ENCODE data around the gene AP3D1. TPM values are rescaled to one million over a fixed set of nuclear protein-coding genes. Genes with fewer than 3 reads are reported as not detected.
A peak's percentile ranks its signal among the peaks of the same experiment; 100 is the strongest.
"Not testable (repeated sequence)": the region's sequence is repeated elsewhere in the genome, so short reads cannot be mapped to it uniquely, and the experiment has no call there.

Gene AP3D1
- total and polyA plus RNA-seq, 9 donors = 36.7 to 102 (median 70.2) TPM

DNA sequence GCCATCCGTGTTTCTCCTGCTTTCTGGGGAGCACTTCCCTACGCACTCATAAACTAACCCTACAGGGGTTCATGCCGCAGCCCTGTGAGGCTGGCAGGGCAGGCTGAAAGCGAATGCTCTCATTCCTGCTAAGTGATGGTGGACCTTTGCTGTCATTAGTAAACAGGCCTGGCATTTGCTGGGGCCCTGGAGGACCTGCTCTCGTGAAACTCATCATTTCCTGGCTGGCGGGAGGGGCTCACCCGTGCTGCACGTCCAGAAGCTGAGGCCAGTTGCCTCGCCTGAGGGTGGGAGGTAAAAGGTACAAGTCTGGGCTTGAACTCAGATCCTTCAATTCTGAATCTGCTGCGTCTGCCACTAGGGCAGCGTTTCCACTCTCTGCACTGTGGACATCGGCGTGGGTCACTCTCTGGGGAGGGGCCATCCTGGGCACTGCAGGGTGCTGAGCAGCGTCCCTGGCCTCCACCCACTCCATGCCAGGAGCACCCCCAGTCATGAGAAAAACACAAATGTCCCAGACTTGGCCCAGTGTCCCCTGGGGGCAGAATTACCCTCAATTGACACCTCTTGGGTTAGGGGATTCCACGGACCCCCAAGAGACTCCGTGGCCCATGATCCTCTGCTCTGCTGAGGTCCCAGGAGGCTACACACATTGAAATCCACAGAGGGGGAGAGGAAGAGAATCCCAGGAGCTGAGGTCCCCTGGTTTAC is 62.2 kb downstream of the AP3D1 start:
- TF ChIP-seq CTCF (IDR thresholded peaks at IDR 0.05) (no peak), POLR2A (IDR thresholded peaks at IDR 0.05) (no peak), EP300 (IDR thresholded peaks at IDR 0.05) (no peak)
- H3K9me3 ChIP-seq = no peaks in the 10 kb centered on the region
- H3K27me3 ChIP-seq = no peaks in the 10 kb centered on the region
- H3K4me3 ChIP-seq = no peak overlapping the region
- 78 to 85% (median 83%) methylated on average over 16 of the region's 16 CpGs for WGBS, 3 donors
- intact Hi-C loops (cut with DNase I) = no loop called here
- peaks cover under 1% of the 10 kb centered on the region for H3K4me1 ChIP-seq (ENCODE audit: insufficient read depth)
- no peaks in the 10 kb centered on the region for H3K36me3 ChIP-seq
- peak in 1 of 5 donors; percentile 20 for DNase-seq
- no peak overlapping the region for H3K27ac ChIP-seq

DNA sequence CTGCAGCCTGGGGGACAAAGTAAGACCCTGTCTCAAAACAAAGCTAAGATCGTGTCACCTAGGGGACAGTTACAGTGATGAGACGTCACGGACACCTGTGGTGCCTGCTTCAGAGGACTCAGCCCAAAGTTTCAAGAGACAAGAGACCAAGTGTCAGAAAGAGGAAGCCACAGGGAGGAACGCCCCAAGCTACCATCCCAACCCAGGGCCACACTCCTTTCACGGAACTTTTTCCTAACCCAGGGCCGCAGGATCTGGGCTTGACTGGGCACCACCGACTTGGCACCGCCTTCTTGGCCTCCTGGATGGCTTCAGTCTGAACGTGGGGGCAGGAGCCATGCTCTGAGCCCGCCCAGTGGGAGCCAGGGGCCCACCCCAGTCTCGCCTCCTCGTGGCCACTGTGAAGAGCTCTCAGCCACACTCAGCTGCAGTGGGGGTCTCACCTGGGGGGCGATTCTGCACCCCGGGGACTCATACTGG is 63.7 kb downstream of the AP3D1 start:
- Histone ChIP-seq H3K9me3 (no peaks in the 10 kb centered on the region), H3K4me3 (no peak overlapping the region), H3K36me3 (no peaks in the 10 kb centered on the region), H3K27ac (no peak overlapping the region), H3K4me1 (ENCODE audit: insufficient read depth) (no peaks in the 10 kb centered on the region), H3K27me3 (no peaks in the 10 kb centered on the region)
- TF ChIP-seq CTCF (IDR thresholded peaks at IDR 0.05) (no peak), EP300 (IDR thresholded peaks at IDR 0.05) (no peak), POLR2A (IDR thresholded peaks at IDR 0.05) (no peak)
- intact Hi-C loops (cut with DNase I) = no loop called here
- 78 to 80% (median 80%) methylated on average over 14 of the region's 14 CpGs for WGBS, 3 donors
- peak in 1 of 5 donors; percentile 23 for DNase-seq

GRCh38 chr19:2086695-2087620 is 64.4 kb downstream of the AP3D1 start:
- H3K36me3 ChIP-seq; H3K27ac ChIP-seq; H3K4me1 ChIP-seq (ENCODE audit: insufficient read depth); DNase-seq; intact Hi-C loops (cut with DNase I); H3K4me3 ChIP-seq; H3K9me3 ChIP-seq; H3K27me3 ChIP-seq: not testable (repeated sequence)
- 71 to 79% (median 78%) methylated on average over 13 of the region's 13 CpGs for WGBS, 3 donors

DNA sequence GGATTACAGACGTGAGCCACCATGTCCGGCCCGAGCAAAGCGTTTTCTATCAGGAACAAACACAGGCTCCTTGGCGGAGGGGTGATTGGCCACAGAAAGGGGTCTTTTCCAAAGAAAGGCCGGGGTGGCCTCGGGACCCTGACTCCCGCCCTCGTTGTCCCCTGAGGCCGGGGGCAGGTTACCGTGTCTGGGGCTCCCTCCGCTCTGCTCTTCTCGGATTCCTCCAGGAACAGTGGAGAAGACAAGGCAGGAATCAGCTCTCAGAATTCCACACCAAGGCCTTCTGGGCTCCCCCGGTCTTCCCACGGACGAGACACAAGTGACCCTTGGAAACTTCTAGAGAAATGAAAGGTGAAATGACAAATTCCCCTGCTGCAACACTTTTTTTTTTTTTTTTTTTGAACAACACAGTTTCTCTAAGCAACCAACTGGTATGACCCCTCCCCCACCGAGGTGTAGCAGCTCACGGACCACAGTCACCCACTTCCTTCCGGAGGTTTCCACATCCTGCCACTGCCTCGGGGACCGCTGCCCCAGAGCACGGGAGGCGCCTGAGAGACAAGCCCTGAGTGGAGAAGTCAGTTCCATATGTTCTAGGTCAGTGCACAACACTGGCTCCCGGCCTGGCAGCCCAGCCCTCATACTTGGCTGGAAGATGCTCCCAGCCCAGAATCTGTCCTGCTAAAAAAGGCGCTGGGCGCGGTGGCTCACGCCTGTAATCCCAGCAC is 66.2 kb downstream of the AP3D1 start:
- 76 to 81% (median 80%) methylated on average over 28 of the region's 28 CpGs for WGBS, 3 donors
- no peaks in the 10 kb centered on the region for H3K4me1 ChIP-seq (ENCODE audit: insufficient read depth)
- intact Hi-C loops (cut with DNase I) = no loop called here

More for the DNA sequence above, 66.2 kb downstream of the AP3D1 start:
- Histone ChIP-seq H3K36me3 (no peaks in the 10 kb centered on the region), H3K4me3 (no peak overlapping the region), H3K27me3 (no peaks in the 10 kb centered on the region), H3K27ac (no peak overlapping the region), H3K9me3 (no peaks in the 10 kb centered on the region)
- no peak for DNase-seq
- no peak for TF ChIP-seq EP300 (IDR thresholded peaks at IDR 0.05)
- no peak for TF ChIP-seq POLR2A (IDR thresholded peaks at IDR 0.05)
- no peak for TF ChIP-seq CTCF (IDR thresholded peaks at IDR 0.05)

All from ovary (tissue), 9 donors.